Breast epithelium (tissue), 3 donors: ENCODE results near the gene CCDC9B.

Experiments used
- CTCF ChIP-seq, 3 donors: fragments of 450-650 bp; IDR thresholded peaks; one replicate each; pipeline ENCODE4 v1.5.1; 2016 to 2017; ENCODE audit warnings: antibody characterized with exemption in 3 of 3, mild to moderate bottlenecking in 3 of 3, moderate library complexity in 3 of 3
- POLR2A ChIP-seq: fragments of 450-650 bp; IDR thresholded peaks from one replicate; pipeline ENCODE4 v1.6.1; 2016; ENCODE audit warnings: antibody characterized with exemption, mild to moderate bottlenecking, moderate library complexity
- POLR2AphosphoS5 ChIP-seq, 3 donors: sonication (generic); formaldehyde crosslinking; IDR thresholded peaks; one replicate each; pipeline ENCODE4 v1.6.1; 2017; ENCODE audit warnings: antibody characterized with exemption in 3 of 3

- no peak for TF ChIP-seq CTCF (IDR thresholded peaks at IDR 0.05)
- no peak for TF ChIP-seq POLR2A
- no peak for TF ChIP-seq POLR2AphosphoS5 (IDR thresholded peaks at IDR 0.05)
Measured at GRCh38 chr15:40344217-40344616, 3.5 kb upstream of the CCDC9B start.
